GM23248 (cell line): ENCODE results near the gene MINDY4B. TPM values are rescaled to one million over a fixed set of nuclear protein-coding genes. Genes with fewer than 3 reads are reported as not detected.

Experiments
- DNase-seq: peaks from one replicate; pipeline ENCODE4 v3.0.0-alpha.2; 2015
- H2AFZ ChIP-seq: fragments of 200-600 bp; sonication (generic); 2 replicates; pipeline ENCODE4 v1.6.1; 2016; ENCODE audit warnings: antibody characterized with exemption
- H3F3A ChIP-seq: fragments of 200-600 bp; sonication (generic); 2 replicates; pipeline ENCODE4 v1.6.1; 2016; ENCODE audit warnings: mild to moderate bottlenecking, antibody characterized with exemption, mixed run types; ENCODE audit not compliant: insufficient read depth
- H3K27ac ChIP-seq: fragments of 200-600 bp; sonication (generic); 2 replicates; pipeline ENCODE4 v1.5.1; 2016; ENCODE audit warnings: mild to moderate bottlenecking
- H3K27me3 ChIP-seq: fragments of 200-600 bp; sonication (generic); replicated peaks from 2 replicates; pipeline ENCODE4 v1.6.1; 2016; ENCODE audit warnings: mild to moderate bottlenecking; ENCODE audit not compliant: insufficient read depth
- H3K36me3 ChIP-seq: fragments of 200-600 bp; sonication (generic); 2 replicates; pipeline ENCODE4 v1.6.1; 2016; ENCODE audit warnings: low read depth, mild to moderate bottlenecking
- H3K4me1 ChIP-seq: fragments of 200-600 bp; sonication (generic); 2 replicates; pipeline ENCODE4 v1.6.1; 2016; ENCODE audit warnings: mild to moderate bottlenecking; ENCODE audit not compliant: insufficient read depth
- H3K4me2 ChIP-seq: fragments of 200-600 bp; sonication (generic); one replicate; pipeline ENCODE4 v1.6.1; 2016; ENCODE audit warnings: mild to moderate bottlenecking; ENCODE audit not compliant: unreplicated experiment
- H3K4me3 ChIP-seq: fragments of 200-600 bp; sonication (generic); 2 replicates; pipeline ENCODE4 v1.5.1; 2016; ENCODE audit warnings: mild to moderate bottlenecking
- H3K79me2 ChIP-seq: fragments of 200-600 bp; sonication (generic); 2 replicates; pipeline ENCODE4 v1.6.1; 2016; ENCODE audit warnings: mild to moderate bottlenecking; ENCODE audit not compliant: insufficient read depth
- H3K9ac ChIP-seq: fragments of 200-600 bp; sonication (generic); 2 replicates; pipeline ENCODE4 v1.6.1; 2016; ENCODE audit warnings: mild to moderate bottlenecking
- H3K9me2 ChIP-seq: fragments of 200-600 bp; sonication (generic); 2 replicates; pipeline ENCODE4 v1.6.1; 2016; ENCODE audit warnings: mixed run types, mild to moderate bottlenecking, moderate library complexity; ENCODE audit not compliant: insufficient read depth
- H3K9me3 ChIP-seq: fragments of 200-600 bp; sonication (generic); one replicate; pipeline ENCODE4 v1.6.1; 2017; ENCODE audit warnings: low read depth
- H4K20me1 ChIP-seq: fragments of 200-600 bp; sonication (generic); 2 replicates; pipeline ENCODE4 v1.6.0; 2016; ENCODE audit not compliant: insufficient read depth
- EZH2 ChIP-seq: fragments of 200-600 bp; sonication (generic); IDR thresholded peaks from 2 replicates; pipeline ENCODE4 v1.6.1; 2018; ENCODE audit warnings: antibody characterized with exemption, mild to moderate bottlenecking; ENCODE audit not compliant: insufficient read depth, poor library complexity, severe bottlenecking
- EZH2phosphoT487 ChIP-seq: fragments of 200-600 bp; sonication (generic); IDR thresholded peaks from 2 replicates; pipeline ENCODE4 v1.6.1; 2018; ENCODE audit warnings: antibody characterized with exemption, moderate library complexity, mild to moderate bottlenecking, low read depth; ENCODE audit not compliant: insufficient read depth
- WGBS, 2 experiments: methylation state at CpG; one replicate each; pipeline ENCODE4 v1.1.6; 2015 to 2017; ENCODE audit warnings: low lambda C conversion rate in 2 of 2, low coverage in 1 of 2; ENCODE audit errors: missing lambda C conversion rate in 2 of 2; 5-methylcytosine and 5-hydroxymethylcytosine counted together
- in situ Hi-C: fragments of 300-500 bp; cut with MboI; formaldehyde crosslinking; loops from 2 replicates; pipeline ENCODE4 v1.15.0; 2020
- polyA plus RNA-seq: library from polyadenylated mRNA; unstranded; fragments of >200 nt; fragmentation: Nextera tagmentation; extraction: Ambion mirVana; gene quantifications from 2 replicates; pipeline ENCODE4 v1.2.1, GENCODE V29; 2016
- total RNA-seq: library from RNA; depleted of rRNA; stranded (reverse); fragments of >200 nt; shearing (Covaris generic); gene quantifications from 2 replicates; pipeline ENCODE4 v1.2.3, GENCODE V29; 2014

Gene MINDY4B
- total and polyA plus RNA-seq, 2 experiments from 2014 or later, result not detected

DNA sequence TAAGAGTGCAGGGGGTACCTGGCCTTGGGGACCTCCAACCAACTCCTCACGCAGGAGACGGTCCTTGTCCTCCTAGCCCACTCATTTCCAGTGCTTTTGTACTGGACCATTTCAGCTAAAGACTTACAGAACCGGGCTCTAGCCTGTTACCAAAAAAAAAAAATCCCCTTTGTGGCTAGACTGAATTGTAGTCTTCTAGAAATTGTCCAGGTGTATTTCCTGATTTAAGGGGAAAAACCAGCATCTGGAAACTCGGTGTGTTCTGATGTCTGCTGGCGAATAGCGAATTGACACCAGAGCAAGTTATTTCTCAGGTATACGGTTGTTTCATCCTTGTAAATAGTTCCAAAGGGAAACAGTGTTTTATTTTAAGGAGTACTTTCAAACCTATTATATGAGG lies 21.1 kb upstream of the MINDY4B start:
- Histone ChIP-seq H4K20me1 (no peaks in the 10 kb centered on the region), H3K4me2 (no peak overlapping the region), H2AFZ (no peak overlapping the region), H3K9me2 (no peaks in the 10 kb centered on the region), H3K79me2 (no peaks in the 10 kb centered on the region), H3F3A (no peaks in the 10 kb centered on the region), H3K4me1 (no peaks in the 10 kb centered on the region), H3K9me3 (no peaks in the 10 kb centered on the region), H3K27ac (no peak overlapping the region), H3K9ac (no peak overlapping the region), H3K36me3 (no peaks in the 10 kb centered on the region), H3K27me3 (peaks cover 48% of the 10 kb centered on the region), H3K4me3 (no peak overlapping the region)
- TF ChIP-seq EZH2phosphoT487 (no peak), EZH2 (no peak)
- WGBS, 2 experiments, result 66 to 78% methylated on average over 7 of the region's 7 CpGs
- in situ Hi-C loops, result no loop called here
- DNase-seq, result no peak

DNA sequence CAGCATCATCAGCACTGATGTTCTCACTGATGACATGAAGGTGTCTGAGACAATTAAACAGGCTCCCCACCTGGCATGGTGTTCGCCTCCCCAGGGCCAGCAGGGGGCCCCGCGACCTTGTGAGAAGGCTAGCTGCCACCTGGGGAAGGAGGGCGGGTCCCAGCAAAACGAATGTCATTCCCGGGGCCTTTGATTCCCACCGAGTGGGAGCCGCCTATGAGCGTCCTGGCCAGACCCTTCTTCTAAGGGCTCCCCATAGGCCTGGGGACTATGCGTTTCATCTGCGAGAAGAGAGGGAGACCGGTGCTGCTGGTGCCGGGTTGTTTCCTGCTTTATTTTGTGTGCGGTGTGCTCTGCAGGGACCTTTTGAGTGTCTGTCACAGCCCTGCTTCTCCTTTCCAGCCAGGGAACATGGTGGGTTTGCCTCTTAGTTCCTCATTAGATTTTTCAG lies 20.5 kb upstream of the MINDY4B start:
- no peak overlapping the region for H3K4me2 ChIP-seq
- WGBS, 2 experiments, result 21 to 27% methylated on average over 14 of the region's 14 CpGs
- no peak overlapping the region for H3K4me3 ChIP-seq
- H3F3A ChIP-seq, result no peaks in the 10 kb centered on the region
- TF ChIP-seq EZH2phosphoT487, result no peak
- no peak for TF ChIP-seq EZH2
- H3K9me2 ChIP-seq, result no peaks in the 10 kb centered on the region
- H3K36me3 ChIP-seq, result no peaks in the 10 kb centered on the region
- no peaks in the 10 kb centered on the region for H3K9me3 ChIP-seq
- no peaks in the 10 kb centered on the region for H3K79me2 ChIP-seq
- no peak overlapping the region for H3K27ac ChIP-seq
- peak; percentile 51 for DNase-seq
- H3K27me3 ChIP-seq, result peaks cover 42% of the 10 kb centered on the region
- in situ Hi-C loops, result no loop called here
- no peaks in the 10 kb centered on the region for H3K4me1 ChIP-seq
- H4K20me1 ChIP-seq, result no peaks in the 10 kb centered on the region
- H3K9ac ChIP-seq, result no peak overlapping the region
- H2AFZ ChIP-seq, result no peak overlapping the region

DNA sequence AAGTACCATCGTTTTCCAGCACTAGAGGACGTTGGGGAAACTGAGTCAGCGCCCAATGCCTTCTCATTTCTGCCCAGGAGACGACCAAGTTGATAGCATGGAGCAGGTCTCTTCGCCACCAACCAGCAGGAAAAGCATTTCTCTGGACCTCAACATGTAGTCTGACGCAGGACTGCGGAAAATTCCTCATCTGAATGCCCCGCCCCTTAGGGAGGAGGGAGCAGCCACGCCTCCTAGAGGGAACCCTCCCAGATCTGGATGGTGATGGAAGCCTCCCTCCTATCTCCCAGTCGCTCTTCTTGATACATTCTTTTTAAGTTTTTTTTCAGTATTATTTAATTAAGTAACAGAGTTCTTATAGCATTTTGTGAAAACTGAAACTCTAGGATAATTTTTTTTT lies 17.4 kb upstream of the MINDY4B start:
- in situ Hi-C loops, result no loop called here
- Histone ChIP-seq H3K4me1 (no peaks in the 10 kb centered on the region), H3K9ac (no peak overlapping the region), H3K4me3 (no peak overlapping the region), H3K27ac (no peak overlapping the region), H4K20me1 (no peaks in the 10 kb centered on the region), H2AFZ (no peak overlapping the region), H3K4me2 (no peak overlapping the region), H3K9me2 (no peaks in the 10 kb centered on the region), H3F3A (no peaks in the 10 kb centered on the region), H3K9me3 (no peaks in the 10 kb centered on the region), H3K27me3 (peaks cover 38% of the 10 kb centered on the region), H3K79me2 (no peaks in the 10 kb centered on the region), H3K36me3 (no peaks in the 10 kb centered on the region)
- DNase-seq, result peak; percentile 45
- WGBS, 2 experiments, result 54 to 55% methylated on average over 10 of the region's 10 CpGs
- no peak for TF ChIP-seq EZH2
- no peak for TF ChIP-seq EZH2phosphoT487

DNA sequence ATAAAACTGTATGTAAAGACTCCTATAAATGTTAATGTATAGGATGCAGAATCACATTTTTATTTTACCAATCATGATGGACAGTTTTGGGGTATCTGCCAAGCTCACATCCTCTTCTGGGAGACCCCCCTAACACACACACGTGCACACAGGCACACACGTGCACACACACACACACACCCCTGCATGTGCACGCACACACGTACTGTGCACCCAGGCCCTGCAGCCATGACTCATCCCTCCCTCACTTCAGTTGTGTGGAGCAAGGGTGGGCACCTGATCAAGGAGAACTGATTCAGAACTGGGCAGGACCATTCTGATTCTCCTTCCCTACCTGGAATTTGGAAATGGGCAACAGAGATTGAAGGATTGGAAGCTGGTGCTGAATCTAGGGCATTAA lies 16.0 kb upstream of the MINDY4B start:
- Histone ChIP-seq H3K27me3 (peaks cover 48% of the 10 kb centered on the region), H3K27ac (no peak overlapping the region), H3K4me3 (no peak overlapping the region), H4K20me1 (no peaks in the 10 kb centered on the region), H2AFZ (no peak overlapping the region), H3F3A (no peaks in the 10 kb centered on the region), H3K9me2 (no peaks in the 10 kb centered on the region), H3K4me1 (no peaks in the 10 kb centered on the region), H3K4me2 (no peak overlapping the region), H3K9me3 (no peaks in the 10 kb centered on the region), H3K36me3 (no peaks in the 10 kb centered on the region), H3K9ac (no peak overlapping the region), H3K79me2 (no peaks in the 10 kb centered on the region)
- no peak for DNase-seq
- 81 to 85% methylated on average over 4 of the region's 4 CpGs for WGBS, 2 experiments
- in situ Hi-C loops, result no loop called here
- no peak for TF ChIP-seq EZH2

DNA sequence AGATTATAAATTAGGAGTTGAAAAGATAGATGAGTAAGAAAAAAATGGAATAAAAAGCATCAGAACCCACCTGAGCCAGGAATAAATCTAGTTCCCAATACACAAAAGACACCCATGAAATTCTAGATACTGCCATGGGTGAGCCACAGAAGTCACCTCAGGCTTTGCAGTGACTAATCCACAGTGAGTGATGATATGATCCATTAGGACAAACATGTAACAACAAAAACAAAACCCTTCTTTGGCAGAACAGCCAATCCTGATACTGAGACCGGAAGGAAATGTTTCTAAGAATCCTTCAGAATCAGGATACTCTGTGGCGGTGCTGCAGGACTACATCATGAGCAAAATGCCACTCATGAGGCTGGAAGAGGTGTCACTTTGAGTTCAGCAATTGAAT lies 15.0 kb upstream of the MINDY4B start:
- Histone ChIP-seq H3K4me3 (no peak overlapping the region), H3K9ac (no peak overlapping the region), H3K27ac (no peak overlapping the region), H3K79me2 (no peaks in the 10 kb centered on the region), H3K9me2 (no peaks in the 10 kb centered on the region), H3K9me3 (no peaks in the 10 kb centered on the region), H3K4me1 (no peaks in the 10 kb centered on the region), H3F3A (no peaks in the 10 kb centered on the region), H3K4me2 (no peak overlapping the region), H3K36me3 (no peaks in the 10 kb centered on the region), H3K27me3 (peaks cover 48% of the 10 kb centered on the region), H2AFZ (no peak overlapping the region), H4K20me1 (no peaks in the 10 kb centered on the region)
- no peak for DNase-seq
- WGBS, 2 experiments, result 79 to 86% methylated on average over 2 of the region's 2 CpGs
- TF ChIP-seq EZH2, result no peak
- no peak for TF ChIP-seq EZH2phosphoT487
- in situ Hi-C loops, result no loop called here
